ENCODE results near the gene TENM4. TPM values are rescaled to one million over a fixed set of nuclear protein-coding genes. Genes with fewer than 3 reads are reported as not detected.

The TENM4 gene
- total and polyA plus RNA-seq, 2 of the 8 experiments (the other 6 are each of a cell fraction or from before 2014, with no cell fraction given): 3.5 to 7.2 TPM

DNA sequence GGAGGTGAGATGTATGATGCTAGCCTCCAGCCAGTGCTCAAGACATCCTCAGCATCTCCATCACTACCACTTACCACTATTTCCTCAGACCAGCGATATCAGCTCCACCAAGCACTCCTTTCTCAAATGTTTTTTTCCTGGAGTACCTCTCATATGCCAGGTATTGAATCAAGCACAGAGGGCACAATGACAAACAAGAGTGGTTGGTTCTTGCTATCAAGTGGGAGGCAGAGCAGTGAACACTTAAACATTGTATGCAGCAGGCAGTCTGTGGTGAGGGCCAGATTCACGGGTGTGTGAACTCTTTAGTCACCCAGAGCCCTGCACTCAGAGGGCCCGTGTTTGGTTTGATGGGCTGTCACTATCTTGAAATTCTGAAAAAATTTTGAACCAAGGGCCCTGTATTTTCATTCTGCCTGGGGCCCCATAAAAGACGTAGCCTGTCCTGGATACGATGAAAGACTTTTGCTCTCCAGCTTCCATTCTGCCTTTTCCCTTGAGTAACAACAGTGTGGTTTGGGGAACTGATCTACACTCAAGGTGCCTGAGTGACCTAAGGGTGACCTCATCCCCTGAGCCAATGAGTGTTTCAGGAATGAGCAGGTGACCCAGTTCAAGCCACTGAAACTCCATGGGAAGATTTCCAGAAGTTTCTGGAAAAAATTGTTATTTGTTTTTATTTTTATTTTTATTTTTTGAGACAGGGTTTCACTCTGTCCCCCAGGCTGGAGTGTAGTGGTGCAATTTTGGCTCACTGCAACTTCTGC is 517.8 kb downstream of the TENM4 start (continued):
- TF ChIP-seq, protein P1, sequence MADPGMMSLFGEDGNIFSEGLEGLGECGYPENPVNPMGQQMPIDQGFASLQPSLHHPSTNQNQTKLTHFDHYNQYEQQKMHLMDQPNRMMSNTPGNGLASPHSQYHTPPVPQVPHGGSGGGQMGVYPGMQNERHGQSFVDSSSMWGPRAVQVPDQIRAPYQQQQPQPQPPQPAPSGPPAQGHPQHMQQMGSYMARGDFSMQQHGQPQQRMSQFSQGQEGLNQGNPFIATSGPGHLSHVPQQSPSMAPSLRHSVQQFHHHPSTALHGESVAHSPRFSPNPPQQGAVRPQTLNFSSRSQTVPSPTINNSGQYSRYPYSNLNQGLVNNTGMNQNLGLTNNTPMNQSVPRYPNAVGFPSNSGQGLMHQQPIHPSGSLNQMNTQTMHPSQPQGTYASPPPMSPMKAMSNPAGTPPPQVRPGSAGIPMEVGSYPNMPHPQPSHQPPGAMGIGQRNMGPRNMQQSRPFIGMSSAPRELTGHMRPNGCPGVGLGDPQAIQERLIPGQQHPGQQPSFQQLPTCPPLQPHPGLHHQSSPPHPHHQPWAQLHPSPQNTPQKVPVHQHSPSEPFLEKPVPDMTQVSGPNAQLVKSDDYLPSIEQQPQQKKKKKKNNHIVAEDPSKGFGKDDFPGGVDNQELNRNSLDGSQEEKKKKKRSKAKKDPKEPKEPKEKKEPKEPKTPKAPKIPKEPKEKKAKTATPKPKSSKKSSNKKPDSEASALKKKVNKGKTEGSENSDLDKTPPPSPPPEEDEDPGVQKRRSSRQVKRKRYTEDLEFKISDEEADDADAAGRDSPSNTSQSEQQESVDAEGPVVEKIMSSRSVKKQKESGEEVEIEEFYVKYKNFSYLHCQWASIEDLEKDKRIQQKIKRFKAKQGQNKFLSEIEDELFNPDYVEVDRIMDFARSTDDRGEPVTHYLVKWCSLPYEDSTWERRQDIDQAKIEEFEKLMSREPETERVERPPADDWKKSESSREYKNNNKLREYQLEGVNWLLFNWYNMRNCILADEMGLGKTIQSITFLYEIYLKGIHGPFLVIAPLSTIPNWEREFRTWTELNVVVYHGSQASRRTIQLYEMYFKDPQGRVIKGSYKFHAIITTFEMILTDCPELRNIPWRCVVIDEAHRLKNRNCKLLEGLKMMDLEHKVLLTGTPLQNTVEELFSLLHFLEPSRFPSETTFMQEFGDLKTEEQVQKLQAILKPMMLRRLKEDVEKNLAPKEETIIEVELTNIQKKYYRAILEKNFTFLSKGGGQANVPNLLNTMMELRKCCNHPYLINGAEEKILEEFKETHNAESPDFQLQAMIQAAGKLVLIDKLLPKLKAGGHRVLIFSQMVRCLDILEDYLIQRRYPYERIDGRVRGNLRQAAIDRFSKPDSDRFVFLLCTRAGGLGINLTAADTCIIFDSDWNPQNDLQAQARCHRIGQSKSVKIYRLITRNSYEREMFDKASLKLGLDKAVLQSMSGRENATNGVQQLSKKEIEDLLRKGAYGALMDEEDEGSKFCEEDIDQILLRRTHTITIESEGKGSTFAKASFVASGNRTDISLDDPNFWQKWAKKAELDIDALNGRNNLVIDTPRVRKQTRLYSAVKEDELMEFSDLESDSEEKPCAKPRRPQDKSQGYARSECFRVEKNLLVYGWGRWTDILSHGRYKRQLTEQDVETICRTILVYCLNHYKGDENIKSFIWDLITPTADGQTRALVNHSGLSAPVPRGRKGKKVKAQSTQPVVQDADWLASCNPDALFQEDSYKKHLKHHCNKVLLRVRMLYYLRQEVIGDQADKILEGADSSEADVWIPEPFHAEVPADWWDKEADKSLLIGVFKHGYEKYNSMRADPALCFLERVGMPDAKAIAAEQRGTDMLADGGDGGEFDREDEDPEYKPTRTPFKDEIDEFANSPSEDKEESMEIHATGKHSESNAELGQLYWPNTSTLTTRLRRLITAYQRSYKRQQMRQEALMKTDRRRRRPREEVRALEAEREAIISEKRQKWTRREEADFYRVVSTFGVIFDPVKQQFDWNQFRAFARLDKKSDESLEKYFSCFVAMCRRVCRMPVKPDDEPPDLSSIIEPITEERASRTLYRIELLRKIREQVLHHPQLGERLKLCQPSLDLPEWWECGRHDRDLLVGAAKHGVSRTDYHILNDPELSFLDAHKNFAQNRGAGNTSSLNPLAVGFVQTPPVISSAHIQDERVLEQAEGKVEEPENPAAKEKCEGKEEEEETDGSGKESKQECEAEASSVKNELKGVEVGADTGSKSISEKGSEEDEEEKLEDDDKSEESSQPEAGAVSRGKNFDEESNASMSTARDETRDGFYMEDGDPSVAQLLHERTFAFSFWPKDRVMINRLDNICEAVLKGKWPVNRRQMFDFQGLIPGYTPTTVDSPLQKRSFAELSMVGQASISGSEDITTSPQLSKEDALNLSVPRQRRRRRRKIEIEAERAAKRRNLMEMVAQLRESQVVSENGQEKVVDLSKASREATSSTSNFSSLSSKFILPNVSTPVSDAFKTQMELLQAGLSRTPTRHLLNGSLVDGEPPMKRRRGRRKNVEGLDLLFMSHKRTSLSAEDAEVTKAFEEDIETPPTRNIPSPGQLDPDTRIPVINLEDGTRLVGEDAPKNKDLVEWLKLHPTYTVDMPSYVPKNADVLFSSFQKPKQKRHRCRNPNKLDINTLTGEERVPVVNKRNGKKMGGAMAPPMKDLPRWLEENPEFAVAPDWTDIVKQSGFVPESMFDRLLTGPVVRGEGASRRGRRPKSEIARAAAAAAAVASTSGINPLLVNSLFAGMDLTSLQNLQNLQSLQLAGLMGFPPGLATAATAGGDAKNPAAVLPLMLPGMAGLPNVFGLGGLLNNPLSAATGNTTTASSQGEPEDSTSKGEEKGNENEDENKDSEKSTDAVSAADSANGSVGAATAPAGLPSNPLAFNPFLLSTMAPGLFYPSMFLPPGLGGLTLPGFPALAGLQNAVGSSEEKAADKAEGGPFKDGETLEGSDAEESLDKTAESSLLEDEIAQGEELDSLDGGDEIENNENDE (IDR thresholded peaks at IDR 0.05; ENCODE audit: insufficient replicate concordance, low read length): no peak
- TF ChIP-seq KDM5A (IDR thresholded peaks at IDR 0.05; ENCODE audit: low read length): no peak
- TF ChIP-seq CREB1 (IDR thresholded peaks at IDR 0.05): no peak
- TF ChIP-seq SP4 (IDR thresholded peaks at IDR 0.05; ENCODE audit: low read length): no peak
- TF ChIP-seq GTF2F1 (IDR thresholded peaks at IDR 0.05; ENCODE audit: borderline replicate concordance, low read depth, low read length): no peak
- TF ChIP-seq SIRT6 (IDR thresholded peaks at IDR 0.05; ENCODE audit: low read length): no peak
- TF ChIP-seq YY1 (IDR thresholded peaks at IDR 0.05; ENCODE audit: low read depth, low read length): no peak
- no peak for TF ChIP-seq KDM1A (IDR thresholded peaks at IDR 0.05; ENCODE audit: borderline replicate concordance, low read length)
- TF ChIP-seq RBBP5 (IDR thresholded peaks at IDR 0.05; ENCODE audit: borderline replicate concordance, low read depth, low read length): no peak
- no peak for TF ChIP-seq ASH2L (IDR thresholded peaks at IDR 0.05; ENCODE audit: low read length)
- no peak for TF ChIP-seq CTBP2 (IDR thresholded peaks at IDR 0.05; ENCODE audit: borderline replicate concordance, insufficient read depth, insufficient read length, low read length)
- no peak for TF ChIP-seq SP1 (IDR thresholded peaks at IDR 0.05; ENCODE audit: low read depth, low read length)
